OCI-LY7 (cell line): Measurements from ENCODE around the gene MRPL42. TPM values are rescaled to one million over a fixed set of nuclear protein-coding genes. Genes with fewer than 3 reads are reported as not detected.

Experiments used
- BruUV-seq: library from RNA; stranded (reverse); fragments of 400-500 nt; replicated peaks from 2 replicates; lab custom pipeline; 2021; lab: Mats Ljungman, UMichigan
- CTCF ChIA-PET: fragments of 300-600 bp; sonication (Branson Sonifier 250); formaldehyde crosslinking; loops from one replicate; lab custom pipeline; 2022; ENCODE audit warnings: antibody characterized with exemption; ENCODE audit not compliant: unreplicated experiment; lab: Charles Lee
- POLR2A ChIA-PET: fragments of 300-600 bp; sonication (Branson Sonifier 250); formaldehyde crosslinking; loops from one replicate; lab custom pipeline; 2022; ENCODE audit warnings: antibody characterized with exemption; lab: Charles Lee
- DNase-seq: peaks from one replicate; pipeline ENCODE4 v3.0.0-alpha.2; 2015; ENCODE audit warnings: low spot score
- H2AFZ ChIP-seq: fragments of 200-600 bp; sonication (generic), shearing (Covaris generic); 2 replicates; pipeline ENCODE4 v1.6.1; 2014; ENCODE audit warnings: mild to moderate bottlenecking, antibody characterized with exemption, low read length, moderate library complexity
- H3K27ac ChIP-seq: fragments of 200-600 bp; sonication (generic); 2 replicates; pipeline ENCODE4 v1.5.1; 2014; ENCODE audit warnings: mixed run types, low read depth, mild to moderate bottlenecking, moderate library complexity, low read length, inconsistent platforms; ENCODE audit not compliant: poor library complexity, severe bottlenecking
- H3K36me3 ChIP-seq: fragments of 200-600 bp; sonication (generic); 2 replicates; pipeline ENCODE4 v1.6.1; 2014; ENCODE audit warnings: mild to moderate bottlenecking, antibody characterized with exemption, low read length, moderate library complexity, mixed read lengths; ENCODE audit not compliant: insufficient read depth
- H3K4me1 ChIP-seq: fragments of 200-600 bp; sonication (generic); 2 replicates; pipeline ENCODE4 v1.5.1; 2014; ENCODE audit warnings: mild to moderate bottlenecking, low read length; ENCODE audit not compliant: insufficient read depth, poor library complexity, severe bottlenecking
- H3K4me2 ChIP-seq: fragments of 200-600 bp; sonication (generic); 2 replicates; pipeline ENCODE4 v1.6.1; 2014; ENCODE audit warnings: mild to moderate bottlenecking, low read length
- H3K4me3 ChIP-seq: fragments of 200-600 bp; sonication (generic); 2 replicates; pipeline ENCODE4 v1.5.1; 2014; ENCODE audit warnings: mild to moderate bottlenecking, low read depth, low read length; ENCODE audit not compliant: poor library complexity, severe bottlenecking
- H3K79me2 ChIP-seq: fragments of 200-600 bp; sonication (generic); 2 replicates; pipeline ENCODE4 v1.6.1; 2016; ENCODE audit warnings: low read depth, mild to moderate bottlenecking, low read length, moderate library complexity, mixed read lengths; ENCODE audit not compliant: insufficient read depth
- H3K9me2 ChIP-seq: fragments of 200-600 bp; sonication (generic); 2 replicates; pipeline ENCODE4 v1.6.1; 2016; ENCODE audit warnings: mild to moderate bottlenecking, low read length, mixed read lengths; ENCODE audit not compliant: insufficient read depth
- H3K9me3 ChIP-seq: fragments of 200-600 bp; sonication (generic); 2 replicates; pipeline ENCODE4 v1.6.1; 2014; ENCODE audit warnings: mild to moderate bottlenecking, mixed run types, low read length, mixed read lengths
- H4K20me1 ChIP-seq: fragments of 200-600 bp; sonication (generic); 2 replicates; pipeline ENCODE4 v1.6.1; 2014; ENCODE audit warnings: mild to moderate bottlenecking, antibody characterized with exemption, low read length, moderate library complexity, mixed read lengths; ENCODE audit not compliant: insufficient read depth
- CTCF ChIP-seq: fragments of 200-600 bp; sonication (generic); conservative IDR thresholded peaks from 2 replicates; pipeline ENCODE4 v1.5.1; 2014; ENCODE audit warnings: mild to moderate bottlenecking, antibody characterized with exemption, low read length, moderate library complexity, mixed read lengths
- EZH2phosphoT487 ChIP-seq: fragments of 200-600 bp; sonication (generic); IDR thresholded peaks from 2 replicates; pipeline ENCODE4 v1.6.1; 2018; ENCODE audit warnings: low read depth, borderline replicate concordance, mild to moderate bottlenecking, mixed run types, antibody characterized with exemption, low read length, moderate library complexity, mixed read lengths
- intact Hi-C: fragments of 100-400 bp; cut with micrococcal nuclease; formaldehyde crosslinking; loops from one replicate; pipeline ENCODE4 v1.10.0; 2022; ENCODE audit not compliant: unreplicated experiment
- total RNA-seq, 2 experiments: library from RNA; depleted of rRNA in 1 of 2; stranded (reverse); fragments of >200 nt in 1 of 2; shearing (Covaris generic) in 1 of 2; gene quantifications; 2 replicates each; pipeline ENCODE4 v1.2.3, GENCODE V29; 2014 to 2022

The MRPL42 gene
- total RNA-seq, 2 experiments from 2014 or later: 51.3 to 61.6 TPM

- BruUV-seq: no TSS peak
- intact Hi-C loops: no loop called here
- H3K4me2 ChIP-seq: no peak overlapping the region
- no peak overlapping the region for H3K4me3 ChIP-seq
- ChIA-PET CTCF (no interaction called here), POLR2A (interaction anchor here (0.6 to 1.2 kb wide), 3 partner anchors 17 to 875 kb away, joined by 3 read pairs; no protein-coding TSS in a partner anchor)
- H3K36me3 ChIP-seq: no peaks in the 10 kb centered on the region
- no peak for DNase-seq
- TF ChIP-seq CTCF (peak; percentile 50; the same call in 1 of the 2 replicates), EZH2phosphoT487 (no peak)
- H3K79me2 ChIP-seq: no peaks in the 10 kb centered on the region
- peaks cover 23% of the 10 kb centered on the region for H3K4me1 ChIP-seq
- no peak overlapping the region for H2AFZ ChIP-seq
- no peaks in the 10 kb centered on the region for H3K9me3 ChIP-seq
- H4K20me1 ChIP-seq: no peaks in the 10 kb centered on the region
- no peaks in the 10 kb centered on the region for H3K9me2 ChIP-seq
- no peak overlapping the region for H3K27ac ChIP-seq
These were observed 70.5 kb downstream of the MRPL42 start for GRCh38 chr12:93537769-93538168.

GRCh38 chr12:93539821-93540220, 72.5 kb downstream of the MRPL42 start:
- DNase-seq: no peak
- Histone ChIP-seq H4K20me1 (no peaks in the 10 kb centered on the region), H3K4me3 (no peak overlapping the region), H2AFZ (no peak overlapping the region), H3K4me1 (peaks cover 23% of the 10 kb centered on the region), H3K9me3 (no peaks in the 10 kb centered on the region), H3K27ac (no peak overlapping the region), H3K4me2 (no peak overlapping the region), H3K36me3 (no peaks in the 10 kb centered on the region), H3K9me2 (no peaks in the 10 kb centered on the region), H3K79me2 (no peaks in the 10 kb centered on the region)
- intact Hi-C loops: no loop called here
- TF ChIP-seq CTCF (no peak), EZH2phosphoT487 (no peak)
- no TSS peak for BruUV-seq
- CTCF ChIA-PET: interaction anchor here (1.1 kb wide), 1 partner anchor 37 kb away, joined by 3 read pairs; no protein-coding TSS in a partner anchor
- POLR2A ChIA-PET: interaction anchor here (0.8 kb wide), 1 partner anchor 54 kb away, joined by 3 read pairs; no protein-coding TSS in a partner anchor

GRCh38 chr12:93540466-93540865, 73.2 kb downstream of the MRPL42 start:
- Histone ChIP-seq H2AFZ (no peak overlapping the region), H3K4me3 (no peak overlapping the region), H3K27ac (no peak overlapping the region), H4K20me1 (no peaks in the 10 kb centered on the region), H3K4me2 (no peak overlapping the region), H3K79me2 (no peaks in the 10 kb centered on the region), H3K9me3 (no peaks in the 10 kb centered on the region), H3K9me2 (no peaks in the 10 kb centered on the region), H3K4me1 (peaks cover 23% of the 10 kb centered on the region), H3K36me3 (no peaks in the 10 kb centered on the region)
- POLR2A ChIA-PET: no interaction called here
- DNase-seq: no peak
- CTCF ChIA-PET: no interaction called here
- TF ChIP-seq CTCF (no peak), EZH2phosphoT487 (no peak)
- no TSS peak for BruUV-seq
- intact Hi-C loops: no loop called here
